ENCODE results near the gene CD2.

CD2 gene

DNA sequence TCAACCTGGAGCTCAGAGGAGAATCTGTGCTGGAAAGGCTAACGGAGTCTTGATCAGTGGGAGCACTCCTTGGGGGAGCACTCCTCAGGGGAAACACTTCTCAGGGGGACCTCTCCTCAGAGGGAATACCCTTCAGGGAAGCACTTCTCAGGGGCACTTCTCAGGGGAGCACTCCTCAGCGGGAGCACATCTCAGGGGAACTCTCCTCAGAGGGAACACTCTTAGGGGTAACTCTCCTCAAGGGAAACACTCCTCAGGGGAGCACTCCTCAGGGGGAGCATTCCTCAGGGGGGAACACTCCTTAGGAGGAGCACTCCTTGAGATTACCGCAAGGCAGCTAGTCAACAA is 41.2 kb downstream of the CD2 start:
- in situ Hi-C loops (cut with MboI; ENCODE audit: low pct_unique_long_range_greater_than_20kb, low sequenced_read_pairs, unreplicated experiment): no loop called here
- TF ChIP-seq, protein P1, sequence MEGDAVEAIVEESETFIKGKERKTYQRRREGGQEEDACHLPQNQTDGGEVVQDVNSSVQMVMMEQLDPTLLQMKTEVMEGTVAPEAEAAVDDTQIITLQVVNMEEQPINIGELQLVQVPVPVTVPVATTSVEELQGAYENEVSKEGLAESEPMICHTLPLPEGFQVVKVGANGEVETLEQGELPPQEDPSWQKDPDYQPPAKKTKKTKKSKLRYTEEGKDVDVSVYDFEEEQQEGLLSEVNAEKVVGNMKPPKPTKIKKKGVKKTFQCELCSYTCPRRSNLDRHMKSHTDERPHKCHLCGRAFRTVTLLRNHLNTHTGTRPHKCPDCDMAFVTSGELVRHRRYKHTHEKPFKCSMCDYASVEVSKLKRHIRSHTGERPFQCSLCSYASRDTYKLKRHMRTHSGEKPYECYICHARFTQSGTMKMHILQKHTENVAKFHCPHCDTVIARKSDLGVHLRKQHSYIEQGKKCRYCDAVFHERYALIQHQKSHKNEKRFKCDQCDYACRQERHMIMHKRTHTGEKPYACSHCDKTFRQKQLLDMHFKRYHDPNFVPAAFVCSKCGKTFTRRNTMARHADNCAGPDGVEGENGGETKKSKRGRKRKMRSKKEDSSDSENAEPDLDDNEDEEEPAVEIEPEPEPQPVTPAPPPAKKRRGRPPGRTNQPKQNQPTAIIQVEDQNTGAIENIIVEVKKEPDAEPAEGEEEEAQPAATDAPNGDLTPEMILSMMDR (IDR thresholded peaks at IDR 0.05; ENCODE audit: extremely low read depth, insufficient read depth, missing control alignments): no peak
- DNase-seq (ENCODE audit: low spot score): no peak

- in situ Hi-C loops (cut with MboI; ENCODE audit: low pct_unique_long_range_greater_than_20kb, low sequenced_read_pairs, unreplicated experiment): loop anchor here (25.0 kb wide), 1 partner anchor 217 kb away; no protein-coding TSS in a partner anchor
- no peak for DNase-seq (ENCODE audit: low spot score)
- TF ChIP-seq, protein P1 (IDR thresholded peaks at IDR 0.05; ENCODE audit: extremely low read depth, insufficient read depth, missing control alignments): no peak
Observed at GRCh38 chr1:116804736-116805135, 50.5 kb downstream of the CD2 start.

DNA sequence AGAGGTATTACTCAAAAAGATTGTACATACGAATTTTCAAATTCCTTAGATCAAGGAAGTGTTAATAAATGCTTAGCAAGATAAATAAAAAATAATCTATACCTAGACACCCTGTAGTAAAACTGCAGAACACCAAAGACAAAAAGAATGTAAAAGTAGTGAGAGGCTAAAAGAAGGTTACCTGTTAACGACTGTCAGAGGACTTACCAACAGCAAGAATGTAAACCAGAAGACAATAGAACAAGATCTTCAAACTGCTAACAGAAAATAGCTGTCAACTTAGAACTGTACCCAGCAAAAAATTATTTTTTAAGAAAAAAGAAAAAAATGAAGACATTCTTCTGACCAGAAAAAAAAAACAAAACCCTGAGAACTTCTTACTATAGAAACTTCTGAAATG is 51.2 kb downstream of the CD2 start:
- in situ Hi-C loops (cut with MboI; ENCODE audit: low pct_unique_long_range_greater_than_20kb, low sequenced_read_pairs, unreplicated experiment): loop anchor here (25.0 kb wide), 1 partner anchor 218 kb away; no protein-coding TSS in a partner anchor
- TF ChIP-seq, protein P1 (IDR thresholded peaks at IDR 0.05; ENCODE audit: extremely low read depth, insufficient read depth, missing control alignments): no peak
- no peak for DNase-seq (ENCODE audit: low spot score)

DNA sequence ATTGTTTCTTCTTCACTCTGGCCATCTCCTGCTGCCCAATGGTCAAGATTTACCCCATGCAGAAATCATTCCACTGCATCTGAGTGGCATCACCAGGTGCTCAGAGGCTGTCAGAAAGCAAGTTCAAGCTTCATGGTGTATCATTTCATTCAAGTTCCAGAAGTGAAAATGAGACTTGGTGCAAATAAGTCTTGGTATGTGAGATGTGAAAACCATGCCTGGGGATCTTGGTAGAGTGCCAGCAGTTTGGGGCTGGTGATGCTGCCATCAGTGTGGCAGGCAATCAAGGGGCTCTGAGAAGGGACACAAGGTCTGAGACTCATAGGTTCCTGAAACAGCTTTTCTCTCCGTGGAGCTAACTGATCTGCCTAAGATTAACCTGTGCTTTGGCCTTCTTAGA is 52.0 kb downstream of the CD2 start:
- DNase-seq (ENCODE audit: low spot score): no peak
- TF ChIP-seq, protein P1 (IDR thresholded peaks at IDR 0.05; ENCODE audit: extremely low read depth, insufficient read depth, missing control alignments): no peak
- in situ Hi-C loops (cut with MboI; ENCODE audit: low pct_unique_long_range_greater_than_20kb, low sequenced_read_pairs, unreplicated experiment): loop anchor here (25.0 kb wide), 1 partner anchor 219 kb away; no protein-coding TSS in a partner anchor

- no peak for DNase-seq (ENCODE audit: low spot score)
- TF ChIP-seq, protein P1 (IDR thresholded peaks at IDR 0.05; ENCODE audit: extremely low read depth, insufficient read depth, missing control alignments): no peak
- in situ Hi-C loops (cut with MboI; ENCODE audit: low pct_unique_long_range_greater_than_20kb, low sequenced_read_pairs, unreplicated experiment): loop anchor here (25.0 kb wide), 1 partner anchor 219 kb away; no protein-coding TSS in a partner anchor
Observed at GRCh38 chr1:116806671-116807070, 52.4 kb downstream of the CD2 start.

- DNase-seq (ENCODE audit: low spot score): no peak
- TF ChIP-seq, protein P1 (IDR thresholded peaks at IDR 0.05; ENCODE audit: extremely low read depth, insufficient read depth, missing control alignments): no peak
- in situ Hi-C loops (cut with MboI; ENCODE audit: low pct_unique_long_range_greater_than_20kb, low sequenced_read_pairs, unreplicated experiment): loop anchor here (25.0 kb wide), 1 partner anchor 220 kb away; no protein-coding TSS in a partner anchor
Observed at GRCh38 chr1:116807394-116808199, 53.4 kb downstream of the CD2 start.
